ENCODE data around the gene ZNF124. TPM values are rescaled to one million over a fixed set of nuclear protein-coding genes. Genes with fewer than 3 reads are reported as not detected.

The ZNF124 gene
- total RNA-seq, 4 donors from 2014 or later = 14.2 to 29.4 (median 23.2) TPM

DNA sequence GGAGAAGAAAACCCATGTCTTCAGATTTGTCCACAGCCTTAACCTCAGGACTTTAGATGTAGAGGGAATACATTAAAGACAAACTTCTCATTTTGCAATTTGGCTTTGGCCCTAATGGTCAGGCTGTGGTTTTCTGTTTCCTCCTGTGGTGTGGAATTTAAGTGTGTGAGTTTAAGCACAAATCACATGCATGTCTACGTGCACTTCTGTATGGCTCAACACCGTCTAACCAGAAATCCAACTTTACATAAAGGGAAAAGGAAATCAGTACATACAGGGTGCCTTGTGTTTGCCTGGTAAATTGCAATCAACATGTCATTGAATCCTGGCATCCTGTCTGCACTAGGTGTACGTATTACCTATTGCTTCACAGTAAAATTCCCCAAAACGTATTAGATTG is 1.2 kb upstream of the ZNF124 start:
- TF ChIP-seq, protein P1, sequence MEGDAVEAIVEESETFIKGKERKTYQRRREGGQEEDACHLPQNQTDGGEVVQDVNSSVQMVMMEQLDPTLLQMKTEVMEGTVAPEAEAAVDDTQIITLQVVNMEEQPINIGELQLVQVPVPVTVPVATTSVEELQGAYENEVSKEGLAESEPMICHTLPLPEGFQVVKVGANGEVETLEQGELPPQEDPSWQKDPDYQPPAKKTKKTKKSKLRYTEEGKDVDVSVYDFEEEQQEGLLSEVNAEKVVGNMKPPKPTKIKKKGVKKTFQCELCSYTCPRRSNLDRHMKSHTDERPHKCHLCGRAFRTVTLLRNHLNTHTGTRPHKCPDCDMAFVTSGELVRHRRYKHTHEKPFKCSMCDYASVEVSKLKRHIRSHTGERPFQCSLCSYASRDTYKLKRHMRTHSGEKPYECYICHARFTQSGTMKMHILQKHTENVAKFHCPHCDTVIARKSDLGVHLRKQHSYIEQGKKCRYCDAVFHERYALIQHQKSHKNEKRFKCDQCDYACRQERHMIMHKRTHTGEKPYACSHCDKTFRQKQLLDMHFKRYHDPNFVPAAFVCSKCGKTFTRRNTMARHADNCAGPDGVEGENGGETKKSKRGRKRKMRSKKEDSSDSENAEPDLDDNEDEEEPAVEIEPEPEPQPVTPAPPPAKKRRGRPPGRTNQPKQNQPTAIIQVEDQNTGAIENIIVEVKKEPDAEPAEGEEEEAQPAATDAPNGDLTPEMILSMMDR (IDR thresholded peaks at IDR 0.05; ENCODE audit: low read depth) = no peak

GRCh38 chr1:247165674-247166073 is 6.1 kb downstream of the ZNF124 start:
- TF ChIP-seq, protein P1 (IDR thresholded peaks at IDR 0.05; ENCODE audit: low read depth) = no peak

DNA sequence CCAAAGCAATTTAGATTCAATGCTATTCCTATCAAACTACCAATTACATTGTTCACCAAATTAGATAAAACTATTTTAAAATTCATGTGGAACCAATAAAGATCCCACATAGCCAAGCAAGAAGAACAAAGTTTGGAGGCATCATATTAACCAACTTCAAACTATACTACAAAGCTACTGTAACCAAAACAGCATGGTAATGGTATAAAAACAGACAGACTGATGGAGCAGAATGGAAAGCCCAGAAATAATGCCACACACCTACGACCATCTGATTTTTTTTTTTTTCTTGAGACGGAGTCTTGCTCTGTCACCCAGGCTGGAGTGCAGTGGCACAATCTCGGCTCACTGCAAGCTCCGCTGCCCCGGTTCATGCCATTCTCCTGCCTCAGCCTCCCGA is 7.1 kb downstream of the ZNF124 start:
- TF ChIP-seq, protein P1 (IDR thresholded peaks at IDR 0.05; ENCODE audit: low read depth) = no peak

DNA sequence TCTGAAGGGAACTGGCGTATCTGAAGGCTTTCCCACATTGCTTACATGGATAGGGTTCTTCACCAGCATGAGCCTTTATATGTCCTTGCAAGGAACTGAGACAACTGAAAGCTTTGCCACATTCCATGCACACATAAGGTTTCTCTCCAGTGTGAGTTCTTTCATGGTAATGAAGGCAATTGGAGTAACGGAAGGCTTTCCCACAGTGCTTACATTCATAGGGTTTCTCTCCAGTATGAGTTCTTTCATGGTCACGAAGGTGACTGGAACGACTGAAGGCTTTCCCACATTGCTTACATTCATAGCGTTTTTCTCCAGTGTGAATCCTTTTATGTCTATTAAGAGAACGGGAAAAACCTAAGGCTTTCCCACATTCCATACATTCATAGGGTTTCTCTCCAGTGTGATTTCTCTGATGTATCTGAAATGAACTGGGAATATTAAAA is 15.0 kb downstream of the ZNF124 start:
- TF ChIP-seq, protein P1 (IDR thresholded peaks at IDR 0.05; ENCODE audit: low read depth) = no peak

- TF ChIP-seq, protein P1 (IDR thresholded peaks at IDR 0.05; ENCODE audit: low read depth) = no peak
Measured at GRCh38 chr1:247147781-247148180, 24.0 kb downstream of the ZNF124 start.

DNA sequence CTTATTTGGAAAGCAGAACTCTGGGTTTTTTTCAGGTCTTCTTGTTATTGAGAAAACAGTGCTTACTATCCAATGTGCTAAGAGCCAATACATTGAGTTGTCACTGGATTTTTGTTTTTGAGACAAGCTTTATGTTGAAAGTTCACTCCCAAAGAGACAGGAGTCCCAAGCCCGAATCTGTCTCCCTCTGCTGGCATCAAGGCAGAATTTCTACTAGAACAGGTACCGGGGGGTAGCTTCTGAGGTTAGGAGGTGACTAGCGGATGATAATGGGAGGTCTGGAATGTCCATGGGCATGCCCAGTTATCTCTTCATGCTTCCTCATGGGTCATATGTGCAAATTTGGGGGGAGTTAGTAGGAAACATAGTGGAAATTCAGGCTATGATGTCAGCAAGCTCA is 25.1 kb downstream of the ZNF124 start:
- TF ChIP-seq, protein P1 (IDR thresholded peaks at IDR 0.05; ENCODE audit: low read depth) = no peak

DNA sequence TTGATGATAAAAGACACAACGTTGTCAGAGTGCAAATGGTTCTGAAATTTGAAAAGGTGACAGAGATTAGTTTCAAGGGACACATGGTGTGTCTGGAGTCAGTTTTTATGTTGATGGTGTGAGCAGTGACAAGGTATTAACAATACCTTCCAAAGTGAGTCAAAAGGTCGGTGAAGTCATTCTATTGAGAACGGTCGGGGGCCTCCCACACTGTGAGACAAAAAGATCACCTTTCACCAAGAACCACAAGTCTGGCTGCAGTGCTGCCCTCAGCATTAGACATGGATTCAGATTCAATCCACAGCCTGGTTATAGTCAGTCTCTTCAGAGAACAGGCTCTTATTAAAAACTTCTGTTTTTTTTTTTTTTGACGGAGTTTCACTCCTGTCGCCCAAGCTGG is 26.5 kb downstream of the ZNF124 start:
- TF ChIP-seq, protein P1 (IDR thresholded peaks at IDR 0.05; ENCODE audit: low read depth) = no peak
